ENCODE measurements around the gene CBX8. TPM values are rescaled to one million over a fixed set of nuclear protein-coding genes. Genes with fewer than 3 reads are reported as not detected.

The CBX8 gene
- total RNA-seq, 1 experiment from 2014 or later = 2.0 TPM

- H3K4me3 Mint-ChIP-seq = peak overlapping the region; percentile 38
Measured at GRCh38 chr17:79788455-79788854, 8.4 kb downstream of the CBX8 start.

GRCh38 chr17:79786930-79787643, 9.8 kb downstream of the CBX8 start:
- peaks cover 56% of the 10 kb centered on the region for H3K27me3 Mint-ChIP-seq (ENCODE audit: low read depth)
- DNase-seq (ENCODE audit: low spot score) = no peak
- CTCF ChIA-PET = interaction anchor here (0.6 to 2.8 kb wide), 12 partner anchors 8 to 65 kb away, joined by 3 to 24 read pairs (median 4); partner anchors contain the start of gene CBX8
- ATAC-seq = no peak
- H3K27ac Mint-ChIP-seq = 0 out of 2 replicates have a peak overlapping the region, but pooled peaks have one; percentile 1
- no peak overlapping the region for H3K4me3 Mint-ChIP-seq
- POLR2A ChIA-PET = interaction anchor here (1.2 to 1.8 kb wide), 3 partner anchors 9 to 41 kb away, joined by 3 to 9 read pairs (median 5); partner anchors contain the start of gene CBX8
- no peaks in the 10 kb centered on the region for H3K9me3 Mint-ChIP-seq
- peaks cover 35% of the 10 kb centered on the region for H3K4me1 Mint-ChIP-seq
- H3K36me3 Mint-ChIP-seq = peaks cover 24% of the 10 kb centered on the region
- TF ChIP-seq ATF1 (CRISPR knock-in tag; IDR thresholded peaks at IDR 0.05) (no peak), STAT6 (CRISPR knock-in tag; conservative IDR thresholded peaks at IDR 0.05; ENCODE audit: low read depth) (no peak), FOXP4 (CRISPR knock-in tag; IDR thresholded peaks at IDR 0.05) (no peak), NR3C1 (CRISPR knock-in tag; conservative IDR thresholded peaks at IDR 0.05; ENCODE audit: low read depth) (no peak), MXD4 (CRISPR knock-in tag; IDR thresholded peaks at IDR 0.05; ENCODE audit: borderline replicate concordance) (no peak), IRF1 (CRISPR knock-in tag; IDR thresholded peaks at IDR 0.05) (no peak), E2F1 (CRISPR knock-in tag; IDR thresholded peaks at IDR 0.05) (no peak), NFE2L1 (CRISPR knock-in tag; IDR thresholded peaks at IDR 0.05) (no peak), ZNF512 (CRISPR knock-in tag; IDR thresholded peaks at IDR 0.05; ENCODE audit: borderline replicate concordance) (no peak), USF2 (CRISPR knock-in tag; IDR thresholded peaks at IDR 0.05) (no peak), TEAD4 (CRISPR knock-in tag; IDR thresholded peaks at IDR 0.05) (no peak), ZNF416 (CRISPR knock-in tag; IDR thresholded peaks at IDR 0.05) (no peak), HMGXB4 (CRISPR knock-in tag; IDR thresholded peaks at IDR 0.05) (no peak), GRHL2 (CRISPR knock-in tag; IDR thresholded peaks at IDR 0.05; ENCODE audit: insufficient replicate concordance, severe bottlenecking) (no peak), IRF2 (CRISPR knock-in tag; IDR thresholded peaks at IDR 0.05; ENCODE audit: borderline replicate concordance, low read depth) (no peak)

More at GRCh38 chr17:79788455-79788854, 8.4 kb downstream of the CBX8 start:
- CTCF ChIA-PET = interaction anchor here (0.7 to 3.4 kb wide), 16 partner anchors 11 to 138 kb away, joined by 3 to 165 read pairs (median 10); partner anchors contain the start of genes CBX2 and CBX4
- Mint-ChIP-seq H3K27me3 (ENCODE audit: low read depth) (peaks cover 70% of the 10 kb centered on the region), H3K4me1 (peaks cover 39% of the 10 kb centered on the region), H3K27ac (0 out of 2 replicates have a peak overlapping the region, but pooled peaks have one; percentile 2), H3K36me3 (peaks cover 12% of the 10 kb centered on the region), H3K9me3 (no peaks in the 10 kb centered on the region)
- no peak for DNase-seq (ENCODE audit: low spot score)
- TF ChIP-seq TP53 (CRISPR knock-in tag; IDR thresholded peaks at IDR 0.05) (no peak), ATF1 (CRISPR knock-in tag; IDR thresholded peaks at IDR 0.05) (no peak), HMGXB4 (CRISPR knock-in tag; IDR thresholded peaks at IDR 0.05) (no peak), EMX1 (CRISPR knock-in tag; IDR thresholded peaks at IDR 0.05) (0 out of 2 replicates have a peak, but pooled peaks have one; percentile 39)
- ATAC-seq = no peak
- POLR2A ChIA-PET = interaction anchor here (0.5 to 1.7 kb wide), 5 partner anchors 10 to 47 kb away, joined by 3 to 7 read pairs (median 3); no protein-coding TSS in a partner anchor

Data from WTC11 (cell line).